ENCODE data around the gene ARID5B.

ARID5B gene

DNA sequence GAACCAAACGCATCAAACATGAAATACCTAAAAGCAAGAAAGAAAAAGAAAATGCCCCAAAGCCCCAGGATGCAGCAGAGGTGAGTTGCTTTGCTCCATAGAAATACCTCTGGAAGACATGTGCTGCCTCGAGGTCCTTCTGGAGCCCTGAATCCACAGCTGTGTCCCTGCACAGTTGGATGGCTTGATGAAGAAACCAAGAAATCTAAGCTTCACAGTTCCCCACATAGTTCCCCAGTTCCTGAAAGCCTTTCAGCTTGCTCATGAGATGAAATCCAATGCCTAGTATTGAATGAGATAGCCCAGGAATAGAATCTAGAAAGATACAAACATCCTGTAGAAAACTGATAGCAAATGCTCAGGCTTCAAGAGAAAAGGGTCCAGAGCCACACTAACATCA, 184.3 kb downstream of the ARID5B start:
- in situ Hi-C loops (cut with MboI; ENCODE audit: low sequenced_read_pairs) = no loop called here

DNA sequence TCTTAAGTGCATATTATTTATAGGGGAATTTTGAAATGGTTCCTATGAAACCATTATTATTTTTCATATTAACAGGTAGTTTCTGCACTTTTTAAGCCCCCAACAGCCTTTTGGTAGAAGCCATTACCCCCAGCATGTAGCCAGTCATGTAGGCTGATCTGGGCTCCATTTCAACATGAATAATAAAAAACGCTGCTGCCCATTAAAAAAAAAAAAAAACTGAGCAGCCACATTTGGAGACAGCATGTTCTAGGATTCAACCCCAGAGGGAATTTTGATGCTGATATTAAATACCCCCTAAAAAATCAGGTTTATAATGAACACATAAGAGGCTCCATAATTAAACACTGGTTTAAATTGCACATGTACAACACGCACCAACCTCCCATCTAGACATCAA, 185.8 kb downstream of the ARID5B start:
- in situ Hi-C loops (cut with MboI; ENCODE audit: low sequenced_read_pairs) = no loop called here

DNA sequence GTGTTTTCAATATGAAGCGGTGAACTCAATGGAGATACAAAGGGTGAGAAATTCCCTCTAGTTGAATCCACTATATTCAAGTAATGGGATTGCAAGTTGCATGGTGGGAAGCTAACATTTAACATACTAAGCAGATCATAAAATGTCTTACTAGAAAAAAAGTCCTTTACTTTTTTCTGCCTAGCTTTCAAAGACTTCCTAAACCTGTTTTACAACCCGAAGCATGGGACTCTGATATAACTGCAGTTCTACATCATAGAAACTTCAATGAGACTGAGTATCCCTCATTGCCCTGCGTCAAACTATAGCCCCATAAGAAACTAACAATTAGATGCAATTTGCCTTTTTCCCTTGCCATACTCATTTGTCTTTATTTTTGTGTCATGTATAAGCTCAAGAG, 187.3 kb downstream of the ARID5B start:
- in situ Hi-C loops (cut with MboI; ENCODE audit: low sequenced_read_pairs) = no loop called here

DNA sequence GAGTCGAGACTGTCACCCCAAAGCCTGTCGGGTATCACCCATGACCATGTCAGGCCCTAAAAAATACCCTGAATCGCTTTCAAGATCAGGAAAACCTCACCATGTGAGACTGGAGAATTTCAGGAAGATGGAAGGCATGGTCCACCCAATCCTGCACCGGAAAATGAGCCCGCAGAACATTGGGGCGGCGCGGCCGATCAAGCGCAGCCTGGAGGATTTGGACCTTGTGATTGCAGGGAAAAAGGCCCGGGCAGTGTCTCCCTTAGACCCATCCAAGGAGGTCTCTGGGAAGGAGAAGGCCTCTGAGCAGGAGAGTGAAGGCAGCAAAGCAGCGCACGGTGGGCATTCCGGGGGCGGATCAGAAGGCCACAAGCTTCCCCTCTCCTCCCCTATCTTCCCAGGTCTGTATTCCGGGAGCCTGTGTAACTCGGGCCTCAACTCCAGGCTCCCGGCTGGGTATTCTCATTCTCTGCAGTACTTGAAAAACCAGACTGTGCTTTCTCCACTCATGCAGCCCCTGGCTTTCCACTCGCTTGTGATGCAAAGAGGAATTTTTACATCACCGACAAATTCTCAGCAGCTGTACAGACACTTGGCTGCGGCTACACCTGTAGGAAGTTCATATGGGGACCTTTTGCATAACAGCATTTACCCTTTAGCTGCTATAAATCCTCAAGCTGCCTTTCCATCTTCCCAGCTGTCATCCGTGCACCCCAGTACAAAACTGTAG, 191.0 kb downstream of the ARID5B start:
- in situ Hi-C loops (cut with MboI; ENCODE audit: low sequenced_read_pairs) = no loop called here

DNA sequence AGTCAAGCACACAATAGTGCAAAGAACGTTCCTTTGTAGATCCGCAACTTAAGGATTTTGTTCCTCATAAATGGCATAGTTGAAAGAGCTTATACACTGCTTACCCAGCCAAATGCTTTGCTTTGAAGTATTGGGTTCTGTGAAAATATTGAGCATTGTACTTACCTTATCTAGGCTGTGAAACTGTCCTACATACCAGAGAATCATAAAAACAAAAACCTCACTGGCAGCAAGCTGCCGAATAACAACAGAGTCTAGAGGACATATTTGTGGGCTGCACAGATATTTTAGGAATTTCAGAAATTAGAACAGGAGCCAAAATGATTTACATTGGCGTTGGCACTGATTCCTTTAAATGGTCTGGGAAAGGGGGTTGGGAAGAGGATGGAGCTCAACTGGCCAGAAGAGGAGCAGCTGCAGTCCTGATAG, 192.4 kb downstream of the ARID5B start:
- in situ Hi-C loops (cut with MboI; ENCODE audit: low sequenced_read_pairs) = no loop called here

DNA sequence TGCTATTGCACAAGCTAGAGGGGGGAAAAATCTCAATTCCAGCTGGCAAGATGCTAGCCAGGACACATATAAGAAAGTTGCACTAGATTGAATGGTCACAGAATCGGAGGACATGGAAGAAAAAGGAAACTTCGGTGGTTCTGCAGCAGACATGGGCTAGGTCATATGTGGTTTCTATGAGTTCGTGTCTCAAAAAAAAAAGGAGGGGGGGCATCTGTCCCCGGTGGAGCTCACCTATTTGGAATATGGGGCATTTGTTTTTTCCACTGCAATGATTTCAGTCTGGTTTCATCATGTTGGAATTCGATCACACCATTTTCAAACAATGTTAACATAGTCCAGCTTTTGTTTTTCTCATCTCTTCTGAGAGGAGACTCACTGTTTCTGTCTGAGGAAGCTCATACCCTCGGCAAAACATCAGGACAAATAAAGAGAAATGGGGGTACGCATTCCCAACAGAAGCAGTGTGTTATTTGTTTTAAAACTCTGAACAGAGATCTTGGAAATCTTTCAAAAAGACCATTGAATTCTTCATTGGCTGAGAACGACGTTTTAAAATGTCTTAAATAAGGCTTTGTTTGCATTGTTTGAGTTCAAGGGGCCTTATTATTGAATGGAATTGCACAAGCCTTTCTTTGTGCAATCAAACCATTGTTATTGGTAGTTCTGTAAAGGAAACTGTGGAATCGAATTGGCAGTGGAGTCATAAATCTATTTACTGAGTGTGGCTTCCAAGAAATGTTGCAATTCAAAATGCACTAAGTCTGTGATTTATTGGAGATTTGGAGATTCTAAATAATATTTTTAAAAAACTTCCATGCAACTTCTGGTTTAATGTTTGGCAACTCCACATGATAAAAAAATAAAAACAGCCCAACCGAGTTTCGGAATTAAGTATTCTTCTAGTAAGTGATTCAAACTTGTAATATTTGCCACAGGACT, 194.0 kb downstream of the ARID5B start:
- in situ Hi-C loops (cut with MboI; ENCODE audit: low sequenced_read_pairs) = no loop called here

DNA sequence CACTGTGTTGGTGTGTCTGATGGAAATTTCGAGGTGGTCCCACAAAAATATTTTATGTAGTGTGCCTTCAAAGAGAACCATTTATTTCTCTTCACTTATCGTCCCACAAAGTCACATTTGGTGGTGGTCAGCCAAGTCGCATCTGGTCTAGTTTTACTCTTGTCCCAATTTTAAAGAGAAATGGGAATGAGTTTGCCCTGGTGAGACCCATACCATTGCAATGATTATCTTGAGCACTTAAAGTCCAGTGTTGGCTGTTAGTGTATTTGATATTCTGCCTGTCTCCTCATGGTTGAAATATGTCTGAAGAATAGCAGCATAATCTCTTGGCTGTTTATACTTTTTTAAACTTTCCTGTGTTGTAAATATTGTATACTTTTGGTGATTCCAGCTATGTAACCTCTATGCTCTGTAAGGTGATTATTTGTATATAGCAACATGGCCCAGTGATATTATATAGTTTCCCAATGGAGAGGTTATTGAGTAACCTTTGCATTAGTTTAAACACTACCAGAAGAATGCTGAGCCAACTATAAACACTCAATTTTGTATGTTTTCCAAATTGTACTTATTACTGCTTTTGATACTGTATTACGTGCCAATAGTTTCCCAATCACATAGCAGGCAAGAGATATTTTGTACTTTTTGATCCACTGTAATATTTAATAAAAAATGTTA, 194.9 kb downstream of the ARID5B start:
- in situ Hi-C loops (cut with MboI; ENCODE audit: low sequenced_read_pairs) = no loop called here

DNA sequence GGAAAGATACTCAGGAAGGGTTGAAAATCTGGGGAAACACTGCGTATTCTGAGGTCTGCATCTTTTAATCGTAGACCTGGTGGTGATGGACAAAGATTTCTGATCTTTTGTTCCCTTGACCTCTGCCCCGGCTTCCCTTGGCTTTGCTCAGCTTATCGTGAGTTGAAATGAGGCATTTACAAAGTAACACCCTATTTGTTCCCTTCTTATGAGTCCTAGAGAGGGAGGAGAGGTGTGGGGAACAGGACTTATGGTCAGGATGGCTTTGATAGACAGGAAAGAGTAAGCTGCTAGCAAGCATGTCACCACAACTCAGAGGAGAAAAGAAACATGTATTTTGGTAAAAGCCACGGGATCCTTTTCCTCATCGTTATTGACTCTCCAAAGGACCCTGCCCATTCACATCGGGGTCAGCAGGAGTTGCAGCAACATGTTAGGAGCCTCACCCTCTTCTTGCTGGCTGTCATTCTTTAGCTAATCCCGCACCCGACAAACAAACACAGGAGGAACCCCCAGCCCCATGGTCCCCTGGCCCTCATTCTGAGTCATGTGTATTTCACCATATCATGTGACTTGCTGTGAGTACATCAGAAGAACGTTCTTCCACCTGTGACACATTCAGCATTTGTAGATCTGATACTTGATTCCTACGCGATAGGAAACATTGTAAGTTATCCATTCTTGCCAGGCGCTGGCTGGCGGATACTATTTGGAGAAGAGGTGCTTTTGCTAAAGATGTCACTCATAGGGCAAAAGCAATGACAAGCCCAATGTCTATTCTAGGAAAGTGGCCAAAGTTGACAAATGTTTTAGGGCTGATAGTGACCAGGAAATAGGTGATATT, 197.0 kb downstream of the ARID5B start:
- in situ Hi-C loops (cut with MboI; ENCODE audit: low sequenced_read_pairs) = no loop called here

DNA sequence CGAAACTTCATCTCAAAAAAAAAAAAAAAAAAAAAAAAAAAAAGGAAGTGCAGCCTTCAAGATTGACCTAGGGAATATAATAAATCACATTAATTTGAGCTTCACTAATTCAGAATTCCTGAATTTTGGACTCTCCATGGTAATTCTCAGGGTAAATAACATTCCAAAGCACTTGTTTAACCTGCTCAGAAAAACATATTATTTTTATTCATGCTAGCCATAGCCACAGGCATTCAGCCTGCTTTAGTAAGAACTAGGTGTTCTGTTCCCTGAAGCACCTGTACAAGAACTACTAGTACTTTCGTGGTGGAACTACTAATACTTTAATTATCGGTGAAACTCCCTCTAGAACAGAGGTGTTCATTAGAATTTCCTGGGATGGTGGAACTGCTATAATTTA, 197.8 kb downstream of the ARID5B start:
- in situ Hi-C loops (cut with MboI; ENCODE audit: low sequenced_read_pairs) = no loop called here

DNA sequence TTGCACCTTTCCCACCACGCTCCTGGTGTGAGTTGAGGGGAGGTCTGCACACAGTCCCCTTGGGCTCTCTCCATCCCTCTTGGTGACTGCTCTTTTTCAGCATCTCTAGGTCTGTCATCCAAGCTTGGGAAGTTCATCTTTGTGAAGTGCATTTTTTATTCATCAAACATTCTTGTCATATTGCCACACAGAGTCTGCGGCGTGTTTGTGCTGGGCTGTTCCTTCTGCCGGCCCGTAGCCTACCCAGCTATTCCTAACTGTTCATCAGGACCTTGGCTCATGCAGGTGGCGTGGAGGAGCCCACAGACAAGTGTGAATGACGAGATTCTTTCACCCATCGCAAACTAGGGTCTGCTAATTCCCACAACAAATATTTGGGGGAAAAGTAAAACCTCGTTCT, 202.4 kb downstream of the ARID5B start:
- in situ Hi-C loops (cut with MboI; ENCODE audit: low sequenced_read_pairs) = no loop called here

DNA sequence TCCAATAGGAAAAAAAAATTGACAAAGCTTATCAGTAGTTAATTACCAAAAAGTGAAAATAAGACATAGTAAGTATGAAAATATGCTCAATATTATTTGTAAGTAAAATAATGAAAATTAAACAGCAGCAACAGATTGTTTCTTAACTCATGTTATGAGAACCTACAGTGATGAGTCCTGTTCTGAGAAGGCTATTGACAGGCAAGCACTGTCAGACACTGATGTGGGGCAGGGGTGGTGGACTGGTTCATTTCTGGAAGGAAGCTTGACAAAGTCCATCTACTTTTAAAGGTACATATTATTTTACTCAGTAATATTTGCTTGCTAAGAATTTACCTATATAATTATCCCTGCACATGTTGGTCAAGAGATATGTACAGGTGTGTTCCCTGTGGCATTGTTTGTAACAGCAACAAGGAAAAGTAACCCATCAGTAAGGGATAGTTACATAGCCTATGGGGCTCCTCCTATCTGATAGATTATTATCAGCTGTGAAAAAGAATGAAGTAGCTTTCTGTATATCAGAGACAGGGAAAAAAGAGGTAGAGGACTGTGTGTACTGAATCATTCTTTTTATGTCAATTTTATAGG, 205.5 kb downstream of the ARID5B start:
- in situ Hi-C loops (cut with MboI; ENCODE audit: low sequenced_read_pairs) = no loop called here

DNA sequence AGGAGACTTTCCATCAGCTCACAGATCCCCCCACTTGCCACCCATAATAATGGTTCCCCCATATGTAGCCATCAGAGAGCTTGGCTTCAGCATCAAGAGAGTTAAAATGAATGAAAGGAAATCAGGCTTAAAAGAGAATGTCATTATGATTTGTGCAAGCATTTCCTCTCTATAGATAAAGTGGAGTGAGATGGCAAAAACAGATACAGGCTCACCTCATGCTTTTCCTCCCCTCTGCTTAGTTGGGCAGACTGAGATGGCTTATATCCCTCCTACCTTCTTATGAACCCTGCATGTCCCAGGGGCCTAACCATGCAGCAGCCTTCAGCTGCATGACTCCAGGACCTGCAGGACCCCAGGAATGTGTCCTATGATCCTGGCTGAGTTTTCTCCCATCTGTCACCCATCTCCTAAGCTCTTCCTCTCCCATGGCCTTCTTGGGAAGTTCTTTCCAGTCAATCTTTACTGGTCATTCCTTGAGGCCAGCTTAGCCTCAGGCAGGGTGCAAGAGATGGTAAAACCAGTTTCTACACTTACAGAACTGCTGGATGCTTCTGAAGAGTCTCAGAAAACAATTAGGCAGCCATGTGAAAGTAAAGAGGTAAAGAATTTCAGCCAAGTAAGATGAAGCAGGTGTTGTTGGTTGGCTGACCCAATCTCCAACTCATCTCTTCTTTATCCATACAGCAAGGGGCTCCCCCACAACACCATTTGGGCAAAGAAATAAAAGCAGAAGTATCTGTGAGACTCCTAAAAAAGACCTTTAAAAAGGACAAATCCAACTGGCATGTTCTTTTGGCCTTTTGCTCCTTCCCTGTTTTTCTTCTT, 207.5 kb downstream of the ARID5B start:
- in situ Hi-C loops (cut with MboI; ENCODE audit: low sequenced_read_pairs) = no loop called here

DNA sequence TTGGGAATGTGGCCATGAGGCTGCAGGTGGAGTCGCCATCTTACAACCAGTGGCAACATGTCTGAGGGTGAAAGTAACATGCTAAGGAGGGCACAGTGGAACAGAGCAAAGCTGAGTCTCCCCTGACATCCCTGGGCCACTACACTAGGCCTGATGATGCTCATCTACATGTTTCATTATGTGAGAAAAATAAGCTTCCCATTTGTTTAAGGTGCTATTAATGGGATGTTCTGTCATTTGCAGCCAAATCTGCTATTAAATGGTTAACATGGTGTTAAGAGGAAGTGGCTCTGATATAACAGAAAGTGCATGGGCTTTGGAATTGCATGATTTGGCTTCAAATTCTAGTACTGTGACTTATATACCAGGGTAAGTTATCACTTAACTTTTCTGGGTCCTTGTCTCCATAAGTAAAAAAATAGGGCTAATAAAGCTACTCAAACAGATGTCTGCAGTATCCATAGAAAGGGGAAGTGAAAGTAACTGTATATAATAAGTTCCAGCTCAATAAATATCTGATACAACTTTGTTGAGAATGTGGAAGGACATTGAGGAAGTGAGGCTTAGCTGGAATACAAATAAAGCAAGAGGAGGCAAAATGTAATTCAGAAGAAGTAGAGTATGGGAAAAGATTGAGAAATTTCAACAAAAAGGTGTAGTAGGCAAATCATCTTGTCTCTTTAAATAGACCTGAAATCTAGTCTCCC, 208.2 kb downstream of the ARID5B start:
- in situ Hi-C loops (cut with MboI; ENCODE audit: low sequenced_read_pairs) = no loop called here

DNA sequence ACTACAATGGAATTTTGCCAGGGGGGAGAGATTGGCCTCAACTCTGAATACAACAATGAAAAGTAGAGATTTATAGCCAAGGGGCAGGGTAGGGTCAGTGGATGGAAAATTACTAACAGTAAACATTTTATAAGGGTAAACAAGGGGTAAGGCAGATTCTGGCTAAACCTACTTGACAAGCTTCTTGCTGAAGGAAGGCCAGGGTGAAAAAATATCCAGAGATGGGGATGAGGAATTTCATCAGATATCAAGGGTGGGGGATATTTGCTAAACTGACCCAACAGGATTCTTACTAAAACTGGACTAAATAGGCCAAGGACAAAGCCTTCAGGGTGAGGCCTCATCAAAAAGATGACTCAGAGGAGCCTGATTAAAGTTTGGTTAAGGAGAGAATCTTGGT, 210.8 kb downstream of the ARID5B start:
- in situ Hi-C loops (cut with MboI; ENCODE audit: low sequenced_read_pairs) = no loop called here

DNA sequence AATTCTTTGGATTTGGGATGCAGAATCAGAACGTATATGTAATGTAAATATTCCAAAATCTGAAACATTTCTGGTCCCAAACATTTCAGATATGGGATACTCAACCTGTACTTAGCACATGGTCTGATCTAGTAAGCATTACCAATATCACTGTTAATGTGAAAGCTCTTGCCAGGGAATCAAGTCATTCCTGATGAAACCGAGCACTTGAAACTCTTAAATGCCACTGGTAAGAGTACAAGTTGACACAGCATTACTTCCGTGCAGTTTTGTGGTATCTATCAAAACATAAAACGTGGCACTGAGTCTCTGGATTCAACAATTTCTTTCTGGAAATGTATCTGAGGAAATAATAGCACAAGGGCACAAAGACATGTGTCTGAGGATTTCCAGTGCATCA, 211.5 kb downstream of the ARID5B start:
- in situ Hi-C loops (cut with MboI; ENCODE audit: low sequenced_read_pairs) = no loop called here

DNA sequence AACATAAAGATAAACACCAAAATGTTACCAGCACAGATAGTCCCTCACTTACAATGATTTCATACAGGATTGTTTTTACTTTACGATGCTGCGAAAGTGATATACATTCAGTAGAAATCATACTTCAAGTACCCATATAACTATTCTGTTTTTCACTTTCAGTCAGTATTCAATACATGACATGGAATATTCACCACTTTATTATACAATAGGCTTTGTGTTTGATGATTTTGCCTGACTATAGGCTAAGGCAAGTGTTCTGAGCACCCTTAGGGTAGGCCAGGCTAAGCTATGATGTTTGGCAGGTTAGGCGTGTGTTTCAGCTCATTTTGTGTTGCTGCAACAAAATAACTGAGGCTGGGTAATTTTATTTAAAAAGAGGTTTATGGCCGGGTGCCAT, 212.2 kb downstream of the ARID5B start:
- in situ Hi-C loops (cut with MboI; ENCODE audit: low sequenced_read_pairs) = no loop called here

DNA sequence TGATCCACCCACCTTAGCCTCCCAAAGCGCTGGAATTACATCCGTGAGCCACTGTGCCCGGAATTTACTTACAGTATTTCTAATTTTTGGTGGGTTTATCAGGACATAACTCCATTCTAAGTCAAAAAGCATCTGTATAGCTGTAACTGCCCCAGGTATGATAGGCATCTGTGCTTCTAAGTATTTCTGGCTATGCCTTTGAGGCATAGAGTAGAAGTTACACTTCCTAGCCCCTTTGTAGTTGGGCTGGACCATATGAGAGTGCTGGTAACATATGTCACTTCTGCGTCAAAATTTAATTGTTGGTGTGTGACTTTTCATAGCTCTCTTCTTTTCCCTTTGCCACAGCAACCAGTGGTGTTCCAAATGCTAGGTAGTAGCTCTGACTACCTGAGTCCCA, 213.8 kb downstream of the ARID5B start:
- in situ Hi-C loops (cut with MboI; ENCODE audit: low sequenced_read_pairs) = no loop called here

DNA sequence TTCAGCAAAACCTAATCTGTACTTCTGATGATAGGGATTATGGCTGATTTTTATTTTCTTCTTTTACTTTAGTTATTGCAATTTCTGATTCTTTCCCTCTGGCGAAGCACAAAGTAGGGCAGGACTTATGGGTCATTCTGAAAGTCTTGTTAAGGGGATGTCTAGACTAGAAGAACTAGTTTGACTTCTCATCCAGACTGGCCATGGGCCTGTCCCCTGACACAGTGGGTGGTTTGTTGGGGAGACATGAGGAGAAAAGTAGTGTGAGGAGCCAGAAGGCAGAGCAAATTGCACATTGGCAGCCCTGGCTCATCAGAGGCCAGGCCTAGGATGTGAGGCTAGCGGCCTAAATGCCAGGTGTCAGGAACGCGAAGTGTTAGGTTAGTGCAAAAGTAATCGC, 214.3 kb downstream of the ARID5B start:
- in situ Hi-C loops (cut with MboI; ENCODE audit: low sequenced_read_pairs) = no loop called here

DNA sequence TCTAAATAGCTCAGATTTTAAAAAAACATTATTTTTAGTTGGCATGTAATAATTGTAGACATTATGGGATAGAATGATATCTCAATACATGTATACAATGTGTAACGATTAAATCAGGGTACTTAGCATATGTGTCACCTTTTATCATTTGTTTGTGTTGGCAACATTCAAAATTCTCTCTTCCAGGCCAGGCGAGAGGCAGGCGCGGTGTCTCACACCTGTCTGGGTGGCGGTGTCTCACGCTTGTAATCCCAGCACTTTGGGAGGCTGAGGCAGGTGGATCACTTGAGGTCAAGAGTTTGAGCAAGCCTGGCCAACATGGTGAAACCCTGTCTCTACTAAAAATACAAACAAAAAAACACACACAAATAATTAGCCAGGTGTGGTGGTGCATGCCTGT, 215.4 kb downstream of the ARID5B start:
- in situ Hi-C loops (cut with MboI; ENCODE audit: low sequenced_read_pairs) = no loop called here

Data from HL-60/S4 treated with retinoic acid at 250 ng/mL for 4 days and 3 days (cell line).